Anterior cingulate cortex (tissue), 58 donors: ENCODE measurements around the gene NXT1.
"Not testable (repeated sequence)": the region's sequence is repeated elsewhere in the genome, so short reads cannot be mapped to it uniquely, and the experiment has no call there.

Source experiments
- DNase-seq, 58 donors: peaks; one replicate each; lab custom pipeline; 2025; lab: John Stamatoyannopoulos, UW

Gene NXT1

GRCh38 chr20:23350196-23350903 is at the start of gene NXT1:
Gene NXT1, plus strand, starts transcription at chr20:23350791. Its CDS starts 3,251 bp downstream, at chr20:23354042.
- DNase-seq: peak; percentile 68 to 99 (median 96)

DNA sequence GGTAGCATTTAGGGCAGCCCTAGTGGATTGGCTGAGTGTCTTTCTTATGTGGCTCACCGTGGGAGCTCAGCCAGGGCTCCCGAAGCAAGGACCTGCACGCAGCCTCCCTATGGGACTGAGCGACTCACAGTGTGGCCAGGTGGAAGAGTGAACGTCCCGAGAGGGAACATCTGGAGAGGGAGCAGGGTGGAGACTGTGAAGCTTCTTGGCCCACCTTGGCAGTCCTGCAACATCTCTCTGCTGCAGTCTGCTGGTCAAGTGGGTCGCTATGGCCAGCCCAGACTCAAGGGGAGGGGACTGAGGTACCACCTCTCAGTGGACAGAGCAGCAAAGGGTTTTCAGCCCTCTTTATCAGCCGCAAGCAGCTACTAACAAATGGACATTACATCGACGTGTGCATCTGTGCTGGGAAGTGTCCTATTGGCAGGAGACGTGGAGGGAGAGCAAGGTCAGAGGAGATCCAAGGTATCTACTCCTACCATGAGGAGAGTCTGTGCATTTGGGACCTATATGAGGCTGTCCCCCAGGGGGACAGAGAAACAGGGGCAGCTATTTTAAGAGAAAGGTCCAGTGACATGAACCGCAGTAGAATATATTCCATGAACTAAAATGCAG is 49.0 kb upstream of the NXT1 start:
- DNase-seq: no peak

DNA sequence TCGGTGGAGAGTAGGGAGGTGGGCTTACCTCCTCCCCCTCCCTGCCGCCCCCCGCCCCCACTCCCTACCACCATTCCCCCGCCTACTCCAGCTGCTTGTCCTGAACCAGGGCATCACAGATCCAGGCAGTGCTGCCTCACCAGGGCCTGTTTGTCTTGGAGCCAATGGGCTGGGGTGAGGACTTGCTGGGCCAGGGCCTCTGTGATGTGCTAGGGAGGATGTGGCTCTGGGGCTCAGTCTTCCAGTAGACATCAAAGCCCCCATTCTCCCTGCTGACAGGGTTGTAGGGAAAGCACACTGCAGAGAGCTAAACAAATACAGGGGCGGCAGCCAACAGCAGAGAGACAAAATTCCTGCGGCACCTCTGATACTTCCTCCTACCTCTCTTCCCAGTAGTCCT is 48.2 kb upstream of the NXT1 start:
- DNase-seq: no peak

DNA sequence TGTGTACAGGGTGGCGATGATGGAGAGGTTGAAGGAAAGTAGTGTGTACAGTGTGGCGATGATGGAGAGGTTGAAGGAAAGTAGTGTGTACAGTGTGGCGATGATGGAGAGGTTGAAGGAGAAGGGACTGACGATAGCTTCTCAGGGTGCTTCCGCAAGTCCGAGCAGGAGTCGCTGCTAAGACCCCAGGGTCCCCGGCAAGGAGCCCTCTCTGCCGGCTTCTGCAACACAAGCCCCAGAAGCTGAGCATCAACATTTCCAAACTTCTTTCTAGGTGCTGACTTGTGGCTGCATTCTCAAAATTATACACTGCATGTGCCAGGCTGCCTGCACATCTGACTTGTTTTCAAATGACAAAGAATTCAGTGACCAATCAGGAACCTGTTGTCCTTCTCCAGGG is 47.8 kb upstream of the NXT1 start:
- no peak for DNase-seq

DNA sequence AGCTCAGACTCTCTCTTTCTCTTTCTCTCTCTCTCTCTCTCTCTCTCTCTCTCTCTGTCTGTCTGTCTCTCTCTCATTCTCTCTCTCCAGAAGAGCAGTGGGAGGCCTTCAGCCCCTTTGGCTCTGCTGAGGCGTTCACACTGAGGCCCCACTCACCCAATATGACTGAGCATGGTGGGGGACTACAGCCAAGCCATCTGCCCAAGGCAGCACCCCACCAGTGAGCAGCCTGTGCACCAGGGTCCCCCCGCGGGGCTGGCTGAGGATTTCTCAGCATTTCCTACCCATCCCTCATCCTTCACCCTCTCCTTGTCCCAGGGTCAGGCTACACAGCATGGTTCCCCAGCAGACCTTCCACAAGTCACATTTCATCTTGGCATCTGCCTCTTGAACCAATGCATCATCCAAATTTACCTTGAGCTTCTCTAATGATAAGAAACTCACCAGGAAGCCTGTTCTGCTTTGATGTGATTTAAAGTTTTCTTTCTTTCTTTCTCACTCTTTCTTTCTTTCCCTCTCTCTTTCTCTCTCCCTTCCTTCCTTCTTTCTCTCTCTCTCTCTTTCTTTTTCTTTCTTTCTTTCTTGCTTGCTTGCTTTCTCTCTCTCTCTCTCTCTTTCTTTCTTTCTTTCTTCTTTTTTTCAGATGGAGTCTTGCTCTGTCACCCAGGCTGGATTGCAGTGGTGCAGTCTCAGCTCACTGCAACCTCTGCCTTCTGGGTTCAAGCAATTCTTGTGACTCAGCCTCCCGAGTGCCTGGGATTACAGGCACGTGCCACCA is 47.1 kb upstream of the NXT1 start:
- no peak for DNase-seq

DNA sequence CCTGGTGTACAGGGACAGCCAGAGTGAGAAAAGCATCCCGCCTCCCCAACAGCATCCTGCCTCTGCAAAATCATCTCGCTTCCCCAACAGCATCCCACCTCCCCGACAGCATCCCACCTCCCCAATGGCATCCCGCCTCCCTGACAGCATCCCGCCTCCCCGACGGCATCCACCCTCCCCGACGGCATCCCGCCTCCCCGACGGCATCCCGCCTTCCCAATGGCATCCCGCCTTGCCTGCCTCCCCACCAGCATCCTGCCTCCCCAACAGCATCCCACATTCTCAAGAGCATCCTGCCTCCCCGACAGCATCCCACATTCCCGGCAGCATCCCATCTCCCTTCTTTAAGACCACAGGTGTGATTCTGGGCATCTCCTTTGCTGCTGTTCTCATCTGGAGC is 46.0 kb upstream of the NXT1 start:
- no peak for DNase-seq

DNA sequence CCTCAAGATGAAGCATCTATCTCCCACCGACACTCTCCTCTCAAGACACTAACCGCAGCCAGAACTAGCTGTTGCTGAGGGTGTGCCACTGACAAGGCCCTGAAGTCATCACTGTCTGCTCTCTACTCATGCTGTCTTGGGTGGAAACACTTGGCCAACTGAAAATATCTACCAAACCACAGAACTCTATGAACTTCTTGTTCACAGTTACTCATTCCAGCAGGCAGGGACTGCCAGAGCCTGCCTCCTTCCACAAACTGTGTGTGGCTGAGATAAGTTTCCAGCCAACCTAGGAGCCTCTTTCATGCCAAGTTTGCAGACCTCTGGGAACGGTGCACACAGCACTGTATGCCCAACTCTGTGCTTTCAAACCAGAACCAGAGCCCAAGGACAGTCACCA is 45.5 kb upstream of the NXT1 start:
- DNase-seq: no peak

DNA sequence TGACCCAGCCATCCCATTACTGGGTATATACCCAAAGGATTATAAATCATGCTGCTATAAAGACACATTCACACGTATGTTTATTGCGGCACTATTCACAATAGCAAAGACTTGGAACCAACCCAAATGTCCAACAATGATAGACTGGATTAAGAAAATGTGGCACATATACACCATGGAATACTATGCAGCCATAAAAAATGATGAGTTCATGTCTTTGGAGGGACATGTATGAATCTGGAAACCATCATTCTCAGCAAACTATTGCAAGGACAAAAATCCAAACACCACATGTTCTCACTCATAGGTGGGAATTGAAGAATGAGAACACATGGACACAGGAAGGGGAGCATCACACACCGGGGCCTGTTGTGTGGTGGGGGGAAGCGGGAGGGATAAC is 43.2 kb upstream of the NXT1 start:
- not testable (repeated sequence) for DNase-seq

DNA sequence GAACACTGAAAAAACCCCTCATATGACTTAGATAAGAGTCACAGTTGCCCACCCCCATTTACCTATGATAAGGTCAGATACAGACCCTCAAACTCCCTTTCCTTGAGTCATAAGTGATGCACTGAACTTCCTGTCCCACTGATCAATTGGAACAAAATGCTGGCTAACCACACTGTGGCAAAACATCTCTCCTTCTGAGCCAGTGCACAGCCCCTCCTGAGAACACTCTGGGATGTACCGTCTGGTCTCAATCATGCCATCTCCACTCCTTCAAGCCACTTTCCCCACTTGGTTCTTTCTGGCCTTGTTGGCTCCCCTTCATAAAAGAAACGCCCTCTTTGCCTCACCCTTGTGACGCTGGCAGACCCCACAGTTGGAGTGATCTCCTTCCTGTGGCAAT is 42.6 kb upstream of the NXT1 start:
- no peak for DNase-seq

DNA sequence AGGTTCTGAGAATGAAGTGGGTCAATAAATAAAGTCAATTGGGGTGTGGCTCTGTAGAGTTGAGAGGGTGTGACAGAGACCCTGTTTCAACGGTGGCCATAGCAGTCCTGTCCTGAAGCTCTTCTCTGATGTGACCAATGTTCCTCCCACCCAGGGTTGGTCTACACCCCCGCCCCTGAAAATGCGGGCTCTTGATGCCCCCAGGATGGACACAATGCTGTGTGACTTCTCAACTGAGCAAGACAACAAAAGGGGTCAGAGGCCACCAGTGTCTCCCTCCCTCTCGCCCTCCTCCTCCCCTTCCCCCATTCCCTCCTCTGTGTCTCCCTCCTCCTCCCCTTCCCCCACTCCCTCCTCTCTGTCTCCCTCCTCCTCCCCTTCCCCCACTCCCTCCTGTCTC is 41.7 kb upstream of the NXT1 start:
- no peak for DNase-seq

- DNase-seq: no peak
Observed at GRCh38 chr20:23309781-23310180, 40.8 kb upstream of the NXT1 start.

- DNase-seq: no peak
Observed at GRCh38 chr20:23311947-23312506, 38.6 kb upstream of the NXT1 start.

- DNase-seq: no peak
Observed at GRCh38 chr20:23313271-23313670, 37.3 kb upstream of the NXT1 start.

DNA sequence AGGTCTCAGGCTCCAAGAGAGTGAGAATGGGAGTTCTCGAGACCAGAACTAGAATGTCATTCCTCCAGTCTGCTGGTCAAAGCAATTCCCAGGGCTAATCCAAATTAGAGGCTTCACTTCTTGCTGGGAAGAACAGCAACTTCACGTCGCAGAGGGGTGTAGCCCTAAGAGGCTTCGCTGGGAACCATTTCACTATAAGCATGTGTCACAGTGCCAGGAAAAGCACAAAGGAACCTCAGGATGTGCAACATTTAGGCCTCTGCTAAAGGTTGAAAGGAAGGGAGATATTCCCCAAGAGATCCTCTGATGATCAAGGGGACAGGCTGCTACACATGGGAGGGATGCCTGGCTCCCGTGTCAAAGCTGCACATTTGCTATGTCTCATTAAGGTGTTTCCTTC is 35.9 kb upstream of the NXT1 start:
- no peak for DNase-seq

DNA sequence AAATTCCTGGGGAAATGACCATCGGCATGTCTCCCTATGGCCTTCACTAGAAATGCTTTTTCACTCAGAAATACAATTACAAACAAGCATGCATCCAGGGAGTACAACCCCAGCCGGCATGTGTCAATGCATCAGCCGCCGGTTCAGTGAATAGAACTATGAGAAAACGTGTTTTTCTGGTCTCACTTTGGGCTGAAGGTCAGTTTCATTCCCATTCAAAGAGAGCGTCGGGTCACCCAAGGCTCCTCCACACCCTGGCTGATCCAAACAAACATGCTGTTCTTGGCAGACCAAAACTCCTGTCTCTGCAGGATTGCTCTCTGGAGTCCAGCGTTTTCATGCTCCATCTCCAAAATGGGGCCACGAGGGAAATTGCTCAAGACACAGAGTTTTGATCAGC is 35.5 kb upstream of the NXT1 start:
- no peak for DNase-seq

DNA sequence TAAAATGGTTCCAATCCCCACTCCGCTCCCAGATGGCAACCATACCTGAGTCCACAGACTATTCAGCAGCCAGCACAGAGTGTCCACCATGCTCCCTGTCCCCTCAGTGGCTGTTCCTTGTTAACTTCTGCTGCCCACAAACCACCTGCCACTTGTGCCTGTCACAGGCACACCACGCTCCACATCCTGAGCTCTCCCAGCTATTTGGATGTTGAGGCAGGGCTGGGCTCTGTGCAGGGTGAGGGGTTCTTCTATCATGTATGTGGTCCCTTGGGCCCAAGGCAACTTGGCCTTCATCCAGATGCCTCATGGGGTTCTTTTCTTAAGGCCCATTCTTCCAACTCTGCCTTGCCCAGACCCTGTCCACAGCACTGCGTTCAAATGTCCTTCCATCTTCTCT is 34.0 kb upstream of the NXT1 start:
- DNase-seq: no peak

GRCh38 chr20:23317081-23317480 is 33.5 kb upstream of the NXT1 start:
- DNase-seq: no peak

GRCh38 chr20:23318347-23318746 is 32.2 kb upstream of the NXT1 start:
- DNase-seq: no peak

GRCh38 chr20:23320317-23320716 is 30.3 kb upstream of the NXT1 start:
- DNase-seq: no peak

- DNase-seq: no peak
Observed at GRCh38 chr20:23325107-23325506, 25.5 kb upstream of the NXT1 start.

- DNase-seq: no peak
Observed at GRCh38 chr20:23326774-23327173, 23.8 kb upstream of the NXT1 start.
